Fibroblast of lung (primary cell): Measurements from ENCODE around the gene SGPL1. TPM values are rescaled to one million over a fixed set of nuclear protein-coding genes. Genes with fewer than 3 reads are reported as not detected.

Experiments
- DNase-seq, 2 donors: peaks; one replicate each; pipeline versions ENCODE4 v3.0.0 to v3.0.0-alpha.2; 2010; ENCODE audit warnings: low read depth in 2 of 2
- H2AFZ ChIP-seq: 2 replicates; pipeline ENCODE4 v1.5.1; 2012; ENCODE audit warnings: low read length, control low read depth, inconsistent platforms
- H3K27ac ChIP-seq: 2 replicates; pipeline ENCODE4 v1.5.1; 2011; ENCODE audit warnings: low read length, control low read depth; ENCODE audit not compliant: insufficient read depth
- H3K27me3 ChIP-seq: 2 replicates; pipeline ENCODE4 v1.5.1; 2011; ENCODE audit warnings: mild to moderate bottlenecking, low read length; ENCODE audit not compliant: control insufficient read depth, insufficient read depth
- H3K36me3 ChIP-seq: 2 replicates; pipeline ENCODE4 v1.5.1; 2011; ENCODE audit warnings: low read length; ENCODE audit not compliant: control insufficient read depth, insufficient read depth
- H3K4me1 ChIP-seq: 2 replicates; pipeline ENCODE4 v1.5.1; 2011; ENCODE audit warnings: low read length; ENCODE audit not compliant: control insufficient read depth, insufficient read depth; ENCODE audit errors: extremely low read depth
- H3K4me2 ChIP-seq: 2 replicates; pipeline ENCODE4 v1.5.1; 2011; ENCODE audit warnings: low read length, control low read depth; ENCODE audit not compliant: insufficient read depth; ENCODE audit errors: extremely low read depth
- H3K4me3 ChIP-seq, 4 experiments: fragments of 200-600 bp in 1 of 4; sonication (generic) in 1 of 4; replicated peaks in 1 of 4; 2 replicates each; pipeline ENCODE4 v1.5.1; 2011 to 2016; ENCODE audit warnings: low read length in 4 of 4, low read depth in 3 of 4, mild to moderate bottlenecking in 3 of 4, control low read depth in 2 of 4, inconsistent platforms in 1 of 4, mixed read lengths in 1 of 4; ENCODE audit not compliant: insufficient read depth in 1 of 4; ENCODE audit errors: control extremely low read depth in 1 of 4
- H3K79me2 ChIP-seq: 2 replicates; pipeline ENCODE4 v1.5.1; 2012; ENCODE audit warnings: mild to moderate bottlenecking, low read length, inconsistent platforms; ENCODE audit not compliant: control insufficient read depth, insufficient read depth
- H3K9ac ChIP-seq: 2 replicates; pipeline ENCODE4 v1.5.1; 2011; ENCODE audit warnings: mild to moderate bottlenecking, low read length, control low read depth; ENCODE audit not compliant: insufficient read depth
- H3K9me3 ChIP-seq: 2 replicates; pipeline ENCODE4 v1.5.1; 2012; ENCODE audit warnings: low read depth, low read length; ENCODE audit not compliant: control insufficient read depth, insufficient read depth
- H4K20me1 ChIP-seq: 2 replicates; pipeline ENCODE4 v1.5.1; 2011; ENCODE audit warnings: low read length; ENCODE audit not compliant: control insufficient read depth, insufficient read depth; ENCODE audit errors: extremely low read depth
- EZH2 ChIP-seq: IDR thresholded peaks from 2 replicates; pipeline ENCODE4 v1.5.1; 2012; ENCODE audit warnings: low read length, control low read depth, mild to moderate bottlenecking; ENCODE audit errors: missing control alignments
- polyA plus RNA-seq, 2 donors: library from polyadenylated mRNA; depleted of rRNA in 1 of 2; stranded (reverse) in 1 of 2; unstranded in 1 of 2; fragments of >200 nt; gene quantifications; 2 replicates each; pipeline ENCODE4 v1.2.1, GENCODE V29; 2011 to 2012; ENCODE audit warnings: missing spikeins in 1 of 2
- total RNA-seq: library from RNA; depleted of rRNA; stranded (reverse); fragments of >200 nt; gene quantifications from 2 replicates; pipeline ENCODE4 v1.2.1, GENCODE V29; 2014
- TF ChIP-seq, protein P1 (sequence below), 2 donors: IDR thresholded peaks in 1 of 2; conservative IDR thresholded peaks in 1 of 2; 1 replicate in 1 of 2; 2 replicates in 1 of 2; pipeline ENCODE4 v1.5.1; 2011 to 2012; ENCODE audit warnings: low read length in 2 of 2, control low read depth in 1 of 2, inconsistent platforms in 1 of 2, low read depth in 1 of 2, mild to moderate bottlenecking in 1 of 2

SGPL1 gene
- total and polyA plus RNA-seq, 2 donors (not counting 1 experiment from before 2014, with no cell fraction given): 21.2 to 40.3 TPM

DNA sequence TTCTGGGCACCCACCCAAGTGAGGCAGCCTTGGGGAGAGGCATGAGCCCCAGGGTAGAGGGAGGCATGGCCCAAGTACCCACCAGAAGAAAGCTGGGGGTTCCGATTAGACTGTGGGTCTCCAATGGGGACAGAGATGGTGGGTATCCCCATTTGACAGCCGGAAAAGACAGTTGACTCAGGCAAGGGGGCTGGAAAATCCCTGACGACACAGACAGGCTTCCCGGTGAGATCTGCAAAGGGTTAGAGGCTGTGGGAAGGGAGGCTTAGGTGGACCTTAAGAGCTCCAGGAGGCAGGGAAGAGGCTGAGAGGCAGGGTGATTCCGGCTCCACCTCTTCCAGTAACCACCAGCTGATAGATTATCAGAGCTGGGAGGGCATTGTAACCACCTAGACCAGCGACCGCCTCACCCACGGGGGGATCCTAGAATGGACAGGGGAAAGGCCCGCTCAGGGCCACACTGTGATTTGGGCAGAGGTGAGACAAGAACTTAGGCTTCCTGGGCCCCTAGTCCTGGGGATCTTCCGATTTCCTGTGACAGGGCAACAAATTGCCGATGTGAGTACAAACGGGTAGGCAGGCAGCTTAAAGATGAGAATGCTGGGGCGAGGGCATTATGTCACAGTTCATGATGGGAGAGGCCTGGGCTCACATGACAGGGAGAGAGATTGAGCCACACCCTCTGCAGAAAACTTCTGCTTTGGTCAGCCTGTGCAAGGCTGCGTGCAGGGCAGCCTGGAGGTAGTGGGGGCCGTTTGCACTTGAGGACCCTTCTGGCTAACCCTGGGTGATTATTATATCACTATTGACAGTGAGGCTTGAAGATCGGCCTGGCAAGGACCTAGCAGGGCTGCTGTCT, 36.0 kb upstream of the SGPL1 start:
- H3K79me2 ChIP-seq: no peaks in the 10 kb centered on the region
- no peak overlapping the region for H3K4me2 ChIP-seq
- no peak overlapping the region for H2AFZ ChIP-seq
- no peaks in the 10 kb centered on the region for H4K20me1 ChIP-seq
- no peaks in the 10 kb centered on the region for H3K4me1 ChIP-seq
- no peaks in the 10 kb centered on the region for H3K9me3 ChIP-seq
- TF ChIP-seq, protein P1, sequence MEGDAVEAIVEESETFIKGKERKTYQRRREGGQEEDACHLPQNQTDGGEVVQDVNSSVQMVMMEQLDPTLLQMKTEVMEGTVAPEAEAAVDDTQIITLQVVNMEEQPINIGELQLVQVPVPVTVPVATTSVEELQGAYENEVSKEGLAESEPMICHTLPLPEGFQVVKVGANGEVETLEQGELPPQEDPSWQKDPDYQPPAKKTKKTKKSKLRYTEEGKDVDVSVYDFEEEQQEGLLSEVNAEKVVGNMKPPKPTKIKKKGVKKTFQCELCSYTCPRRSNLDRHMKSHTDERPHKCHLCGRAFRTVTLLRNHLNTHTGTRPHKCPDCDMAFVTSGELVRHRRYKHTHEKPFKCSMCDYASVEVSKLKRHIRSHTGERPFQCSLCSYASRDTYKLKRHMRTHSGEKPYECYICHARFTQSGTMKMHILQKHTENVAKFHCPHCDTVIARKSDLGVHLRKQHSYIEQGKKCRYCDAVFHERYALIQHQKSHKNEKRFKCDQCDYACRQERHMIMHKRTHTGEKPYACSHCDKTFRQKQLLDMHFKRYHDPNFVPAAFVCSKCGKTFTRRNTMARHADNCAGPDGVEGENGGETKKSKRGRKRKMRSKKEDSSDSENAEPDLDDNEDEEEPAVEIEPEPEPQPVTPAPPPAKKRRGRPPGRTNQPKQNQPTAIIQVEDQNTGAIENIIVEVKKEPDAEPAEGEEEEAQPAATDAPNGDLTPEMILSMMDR (conservative IDR thresholded peaks at IDR 0.05 in 1 of 2, IDR thresholded peaks at IDR 0.05 in 1 of 2; ENCODE audit: low read depth in 1 of 2, low read length in 2 of 2): no peak
- TF ChIP-seq EZH2: no peak
- no peak overlapping the region for H3K27ac ChIP-seq
- H3K27me3 ChIP-seq: peaks cover 20% of the 10 kb centered on the region
- no peak overlapping the region for H3K9ac ChIP-seq
- no peaks in the 10 kb centered on the region for H3K36me3 ChIP-seq
- DNase-seq: no peak
- no peak overlapping the region for H3K4me3 ChIP-seq

- no peak for DNase-seq
- no peak overlapping the region for H2AFZ ChIP-seq
- H3K27ac ChIP-seq: no peak overlapping the region
- TF ChIP-seq EZH2: no peak
- TF ChIP-seq, protein P1 (conservative IDR thresholded peaks at IDR 0.05 in 1 of 2, IDR thresholded peaks at IDR 0.05 in 1 of 2; ENCODE audit: low read depth in 1 of 2, low read length in 2 of 2): no peak
- no peak overlapping the region for H3K4me2 ChIP-seq
- no peak overlapping the region for H3K9ac ChIP-seq
- no peaks in the 10 kb centered on the region for H3K4me1 ChIP-seq
- H3K27me3 ChIP-seq: peaks cover 22% of the 10 kb centered on the region
- no peaks in the 10 kb centered on the region for H4K20me1 ChIP-seq
- H3K36me3 ChIP-seq: no peaks in the 10 kb centered on the region
- H3K79me2 ChIP-seq: no peaks in the 10 kb centered on the region
- H3K4me3 ChIP-seq: no peak overlapping the region
- H3K9me3 ChIP-seq: no peaks in the 10 kb centered on the region
Measured at GRCh38 chr10:70780370-70780760, 35.4 kb upstream of the SGPL1 start.

DNA sequence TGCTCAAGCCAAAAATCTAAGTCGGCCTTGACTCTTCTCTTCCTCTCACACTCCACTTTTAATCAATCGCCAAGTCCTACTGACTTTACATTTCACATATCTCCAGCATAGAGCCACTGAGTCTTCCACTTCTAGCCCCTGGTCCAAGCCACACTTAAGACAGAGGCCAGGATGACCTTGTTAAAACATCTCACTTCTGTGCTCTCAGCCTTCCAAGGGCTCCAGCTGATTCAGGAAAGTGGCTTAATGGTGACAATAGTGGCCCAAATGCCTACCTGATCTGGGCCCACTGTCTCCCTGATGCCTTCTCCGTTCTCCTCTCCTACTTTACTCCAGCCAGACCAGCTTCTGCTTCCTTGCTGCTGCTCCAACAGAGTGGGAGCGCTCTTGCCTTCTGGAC, 35.0 kb upstream of the SGPL1 start:
- H3K27me3 ChIP-seq: peaks cover 22% of the 10 kb centered on the region
- H3K4me1 ChIP-seq: no peaks in the 10 kb centered on the region
- H3K4me3 ChIP-seq: no peak overlapping the region
- H3K9ac ChIP-seq: no peak overlapping the region
- H3K4me2 ChIP-seq: no peak overlapping the region
- DNase-seq: no peak
- H3K36me3 ChIP-seq: no peaks in the 10 kb centered on the region
- no peak overlapping the region for H3K27ac ChIP-seq
- no peak for TF ChIP-seq EZH2
- TF ChIP-seq, protein P1 (conservative IDR thresholded peaks at IDR 0.05 in 1 of 2, IDR thresholded peaks at IDR 0.05 in 1 of 2; ENCODE audit: low read depth in 1 of 2, low read length in 2 of 2): no peak
- H4K20me1 ChIP-seq: no peaks in the 10 kb centered on the region
- H3K9me3 ChIP-seq: no peaks in the 10 kb centered on the region
- no peaks in the 10 kb centered on the region for H3K79me2 ChIP-seq
- H2AFZ ChIP-seq: no peak overlapping the region
